Vagina (tissue), 2 donors: ENCODE measurements around the gene AGAP9.
"Not testable (repeated sequence)": the region's sequence is repeated elsewhere in the genome, so short reads cannot be mapped to it uniquely, and the experiment has no call there.

Experiments
- POLR2A ChIP-seq, 2 donors: fragments of 450-650 bp; IDR thresholded peaks; one replicate each; pipeline ENCODE4 v1.6.1; 2017; ENCODE audit warnings: antibody characterized with exemption in 2 of 2, mild to moderate bottlenecking in 2 of 2, moderate library complexity in 2 of 2
- POLR2AphosphoS5 ChIP-seq, 2 donors: sonication (generic); formaldehyde crosslinking; IDR thresholded peaks; one replicate each; pipeline ENCODE4 v1.9.0; 2017; ENCODE audit warnings: antibody characterized with exemption in 2 of 2, mild to moderate bottlenecking in 2 of 2, low read depth in 1 of 2; ENCODE audit not compliant: insufficient read depth in 1 of 2
- TF ChIP-seq, protein P1 (sequence below), 3 experiments: fragments of 450-650 bp in 2 of 3; fragments of 200-600 bp in 1 of 3; sonication (generic) in 1 of 3; IDR thresholded peaks; one replicate each; pipeline ENCODE4 v1.5.1; 2017 to 2019; ENCODE audit warnings: antibody characterized with exemption in 3 of 3, mild to moderate bottlenecking in 2 of 3, moderate library complexity in 2 of 3

DNA sequence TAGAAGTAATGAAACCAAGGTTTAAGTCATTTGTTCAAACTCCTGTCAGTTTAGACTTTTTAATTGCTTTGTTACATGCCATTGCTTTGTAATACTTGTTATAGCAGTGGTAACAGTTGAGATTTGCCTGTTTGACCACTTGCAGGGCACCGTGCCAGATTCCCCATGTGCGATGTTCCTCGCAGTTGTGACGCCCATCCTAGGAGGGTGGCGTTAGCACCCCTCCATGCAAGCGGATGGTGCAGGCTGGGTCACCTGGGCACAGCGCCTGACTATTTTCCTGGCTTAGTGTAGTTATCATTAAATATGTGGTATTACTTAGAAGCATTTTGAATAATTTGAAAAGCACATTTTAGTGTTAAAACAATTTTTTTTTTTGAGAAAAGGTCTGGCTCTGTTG is 37.0 kb upstream of the AGAP9 start:
- TF ChIP-seq, protein P1, sequence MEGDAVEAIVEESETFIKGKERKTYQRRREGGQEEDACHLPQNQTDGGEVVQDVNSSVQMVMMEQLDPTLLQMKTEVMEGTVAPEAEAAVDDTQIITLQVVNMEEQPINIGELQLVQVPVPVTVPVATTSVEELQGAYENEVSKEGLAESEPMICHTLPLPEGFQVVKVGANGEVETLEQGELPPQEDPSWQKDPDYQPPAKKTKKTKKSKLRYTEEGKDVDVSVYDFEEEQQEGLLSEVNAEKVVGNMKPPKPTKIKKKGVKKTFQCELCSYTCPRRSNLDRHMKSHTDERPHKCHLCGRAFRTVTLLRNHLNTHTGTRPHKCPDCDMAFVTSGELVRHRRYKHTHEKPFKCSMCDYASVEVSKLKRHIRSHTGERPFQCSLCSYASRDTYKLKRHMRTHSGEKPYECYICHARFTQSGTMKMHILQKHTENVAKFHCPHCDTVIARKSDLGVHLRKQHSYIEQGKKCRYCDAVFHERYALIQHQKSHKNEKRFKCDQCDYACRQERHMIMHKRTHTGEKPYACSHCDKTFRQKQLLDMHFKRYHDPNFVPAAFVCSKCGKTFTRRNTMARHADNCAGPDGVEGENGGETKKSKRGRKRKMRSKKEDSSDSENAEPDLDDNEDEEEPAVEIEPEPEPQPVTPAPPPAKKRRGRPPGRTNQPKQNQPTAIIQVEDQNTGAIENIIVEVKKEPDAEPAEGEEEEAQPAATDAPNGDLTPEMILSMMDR (IDR thresholded peaks at IDR 0.05), result not testable (repeated sequence)
- not testable (repeated sequence) for TF ChIP-seq POLR2A (IDR thresholded peaks at IDR 0.05); POLR2AphosphoS5 (IDR thresholded peaks at IDR 0.05; ENCODE audit: insufficient read depth in 1 of 2, low read depth in 1 of 2)
